ENCODE data around the gene ZNF142. TPM values are rescaled to one million over a fixed set of nuclear protein-coding genes. Genes with fewer than 3 reads are reported as not detected.

The ZNF142 gene
- total and polyA plus RNA-seq, 8 donors, result 17.0 to 26.3 (median 20.4) TPM

DNA sequence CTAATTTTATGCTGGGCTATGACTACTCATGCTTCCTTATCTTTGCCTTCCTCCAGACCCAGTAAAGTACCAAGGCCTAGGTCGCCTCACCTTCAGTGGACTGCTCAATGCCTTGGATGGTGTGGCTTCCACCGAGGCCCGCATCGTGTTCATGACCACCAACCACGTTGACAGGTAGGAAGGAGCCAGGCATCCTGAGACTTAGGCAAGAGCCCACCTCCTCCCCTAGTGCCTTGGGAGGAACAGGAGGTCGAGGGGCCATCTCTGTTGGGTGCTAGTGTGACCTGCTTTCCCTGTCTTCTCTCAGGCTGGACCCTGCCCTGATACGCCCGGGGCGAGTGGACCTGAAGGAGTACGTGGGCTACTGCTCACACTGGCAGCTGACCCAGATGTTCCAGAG, 3.4 kb upstream of the ZNF142 start:
- intact Hi-C loops (cut with DNase I), result no loop called here
- Histone ChIP-seq H3K27ac (no peak overlapping the region), H3K4me3 (no peak overlapping the region), H3K27me3 (no peaks in the 10 kb centered on the region), H3K9me3 (no peaks in the 10 kb centered on the region), H3K4me1 (peaks cover 12 to 19% of the 10 kb centered on the region in 2 donors), H3K36me3 (peaks cover 7 to 65% of the 10 kb centered on the region in 2 donors)
- no peak for ATAC-seq
- TF ChIP-seq CTCF (IDR thresholded peaks at IDR 0.05), result no peak
- DNase-seq, result no peak

- no peak for TF ChIP-seq CTCF (IDR thresholded peaks at IDR 0.05)
- H3K4me1 ChIP-seq, result peaks cover 12 to 22% of the 10 kb centered on the region in 2 donors
- ATAC-seq (no peak), DNase-seq (no peak)
- H3K4me3 ChIP-seq, result no peak overlapping the region
- no peak overlapping the region for H3K27ac ChIP-seq
- intact Hi-C loops (cut with DNase I), result no loop called here
- no peaks in the 10 kb centered on the region for H3K9me3 ChIP-seq
- peaks cover 7 to 61% of the 10 kb centered on the region in 2 donors for H3K36me3 ChIP-seq
- no peaks in the 10 kb centered on the region for H3K27me3 ChIP-seq
Measured at GRCh38 chr2:218662377-218662776, 3.0 kb upstream of the ZNF142 start.

DNA sequence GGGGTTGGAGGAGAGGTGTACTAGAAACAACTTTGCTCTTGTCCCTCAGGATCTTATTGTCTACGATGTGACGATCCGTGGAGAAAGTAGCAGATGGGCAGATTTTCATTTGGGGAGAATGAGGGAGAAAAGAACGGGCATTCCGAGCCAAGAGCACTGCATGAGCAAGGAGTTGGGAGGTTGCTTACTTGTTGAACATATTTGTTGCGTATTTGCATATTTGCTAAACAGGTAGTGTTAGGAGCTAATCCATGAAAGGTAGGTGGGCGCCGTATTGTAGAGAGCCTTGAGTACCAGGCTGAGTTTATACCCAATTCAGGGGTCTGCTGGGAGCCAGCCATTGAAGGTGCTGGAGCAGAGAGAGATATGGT, 550 bp upstream of the ZNF142 start:
- peak overlapping the region; percentile 84 to 86 for H3K4me3 ChIP-seq
- no peak for TF ChIP-seq CTCF (IDR thresholded peaks at IDR 0.05)
- no peaks in the 10 kb centered on the region for H3K9me3 ChIP-seq
- peaks cover 5 to 59% of the 10 kb centered on the region in 2 donors for H3K36me3 ChIP-seq
- H3K27me3 ChIP-seq, result no peaks in the 10 kb centered on the region
- peaks cover 12 to 22% of the 10 kb centered on the region in 2 donors for H3K4me1 ChIP-seq
- ATAC-seq (no peak), DNase-seq (no peak)
- H3K27ac ChIP-seq, result peak overlapping the region in 1 of 2 donors; percentile 71
- intact Hi-C loops (cut with DNase I), result no loop called here

- peaks cover 0 to 59% of the 10 kb centered on the region in 2 donors for H3K36me3 ChIP-seq
- TF ChIP-seq CTCF (IDR thresholded peaks at IDR 0.05), result peak; percentile 17 to 26
- peaks cover 12 to 22% of the 10 kb centered on the region in 2 donors for H3K4me1 ChIP-seq
- no peaks in the 10 kb centered on the region for H3K9me3 ChIP-seq
- peak overlapping the region; percentile 84 to 86 for H3K4me3 ChIP-seq
- DNase-seq (peak in 3 of 4 donors; percentile 3 to 42 (median 20)), ATAC-seq (peak; percentile 67)
- H3K27me3 ChIP-seq, result no peaks in the 10 kb centered on the region
- peak overlapping the region; percentile 50 to 71 for H3K27ac ChIP-seq
- intact Hi-C loops (cut with DNase I), result no loop called here
Measured at GRCh38 chr2:218658671-218659257, 659 bp downstream of the ZNF142 start.

DNA sequence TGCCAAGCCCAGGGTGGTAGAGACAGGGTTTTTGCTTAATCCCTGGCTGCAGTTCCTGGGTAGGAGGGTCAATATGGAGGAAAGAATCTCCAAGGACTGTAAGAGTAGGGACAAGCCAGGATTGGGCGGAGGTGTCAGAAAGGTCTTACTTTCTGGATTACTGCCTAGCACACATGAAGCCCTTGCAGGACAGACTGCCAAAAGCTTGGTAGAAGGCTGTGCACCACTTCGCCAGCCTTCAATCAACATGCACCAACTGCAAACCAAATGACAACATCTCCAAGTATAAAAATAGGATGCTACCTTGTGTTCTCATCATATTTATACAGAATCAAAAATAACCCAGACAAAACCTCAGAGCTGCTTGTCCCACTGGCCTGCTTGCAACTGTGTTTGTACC, 3.7 kb downstream of the ZNF142 start:
- Histone ChIP-seq H3K4me1 (peaks cover 12 to 22% of the 10 kb centered on the region in 2 donors), H3K9me3 (no peaks in the 10 kb centered on the region), H3K36me3 (peaks cover 0 to 64% of the 10 kb centered on the region in 2 donors), H3K27ac (no peak overlapping the region), H3K4me3 (no peak overlapping the region), H3K27me3 (no peaks in the 10 kb centered on the region)
- DNase-seq (no peak), ATAC-seq (no peak)
- intact Hi-C loops (cut with DNase I), result no loop called here
- TF ChIP-seq CTCF (IDR thresholded peaks at IDR 0.05), result no peak
